GM19238 (cell line): ENCODE data around the gene DYNLT5.
"Not testable (repeated sequence)": the region's sequence is repeated elsewhere in the genome, so short reads cannot be mapped to it uniquely, and the experiment has no call there.

Experiments
- DNase-seq: peaks from one replicate; pipeline ENCODE4 v3.0.0; 2011; ENCODE audit warnings: low spot score; ENCODE audit not compliant: insufficient read length

Gene DYNLT5

GRCh38 chr1:66752000-66752592, at the start of gene DYNLT5:
TSS of gene DYNLT5 (plus strand) at chr1:66752459. CDS start at chr1:66754659, 2,200 bp downstream.
- no peak for DNase-seq

- no peak for DNase-seq
Measured at GRCh38 chr1:66704177-66704875, 47.9 kb upstream of the DYNLT5 start.

- DNase-seq: no peak
Measured at GRCh38 chr1:66705110-66705509, 47.1 kb upstream of the DYNLT5 start.

GRCh38 chr1:66711420-66711819, 40.8 kb upstream of the DYNLT5 start:
- no peak for DNase-seq

GRCh38 chr1:66712839-66713238, 39.4 kb upstream of the DYNLT5 start:
- no peak for DNase-seq

GRCh38 chr1:66723985-66724384, 28.3 kb upstream of the DYNLT5 start:
- no peak for DNase-seq

GRCh38 chr1:66725885-66726665, 26.2 kb upstream of the DYNLT5 start:
- no peak for DNase-seq

- DNase-seq: no peak
Measured at GRCh38 chr1:66728021-66728420, 24.2 kb upstream of the DYNLT5 start.

- not testable (repeated sequence) for DNase-seq
Measured at GRCh38 chr1:66728716-66729115, 23.5 kb upstream of the DYNLT5 start.

GRCh38 chr1:66729119-66729518, 23.1 kb upstream of the DYNLT5 start:
- no peak for DNase-seq

- DNase-seq: no peak
Measured at GRCh38 chr1:66729523-66729922, 22.7 kb upstream of the DYNLT5 start.

- no peak for DNase-seq
Measured at GRCh38 chr1:66730462-66730861, 21.8 kb upstream of the DYNLT5 start.

- no peak for DNase-seq
Measured at GRCh38 chr1:66731170-66731865, 20.9 kb upstream of the DYNLT5 start.

GRCh38 chr1:66732407-66733166, 19.7 kb upstream of the DYNLT5 start:
- no peak for DNase-seq

- DNase-seq: no peak
Measured at GRCh38 chr1:66733348-66734017, 18.8 kb upstream of the DYNLT5 start.

GRCh38 chr1:66734531-66734930, 17.7 kb upstream of the DYNLT5 start:
- not testable (repeated sequence) for DNase-seq

- DNase-seq: no peak
Measured at GRCh38 chr1:66737836-66738235, 14.4 kb upstream of the DYNLT5 start.

GRCh38 chr1:66739401-66740157, 12.7 kb upstream of the DYNLT5 start:
- DNase-seq: no peak

- DNase-seq: no peak
Measured at GRCh38 chr1:66745451-66745850, 6.8 kb upstream of the DYNLT5 start.

GRCh38 chr1:66747501-66747900, 4.8 kb upstream of the DYNLT5 start:
- no peak for DNase-seq
